ENCODE measurements around the gene RELN.

RELN gene

DNA sequence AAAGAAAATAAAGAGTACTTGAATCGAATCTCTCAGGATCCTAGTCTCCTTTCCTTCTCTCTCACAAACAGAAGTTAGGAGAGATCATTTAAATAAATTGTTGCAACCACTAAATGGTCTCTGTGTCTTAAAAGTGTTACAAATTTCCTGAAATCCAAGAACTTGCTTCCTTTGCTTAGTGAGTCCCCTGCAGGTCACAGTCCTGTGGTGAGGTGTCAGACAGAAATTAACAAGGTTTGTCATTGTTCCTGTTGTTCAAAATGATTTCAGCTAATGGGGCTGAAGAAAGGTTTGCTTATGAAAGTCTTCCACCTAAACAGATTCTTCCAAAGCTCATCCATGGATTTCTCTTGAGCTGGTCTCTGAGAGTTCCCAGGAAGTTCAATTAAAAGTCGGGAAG, 391.9 kb downstream of the RELN start:
- no peak for TF ChIP-seq CTCF (IDR thresholded peaks at IDR 0.05; ENCODE audit: low read depth, low read length, missing control alignments)
- no peak for DNase-seq

GRCh38 chr7:103594186-103594585, 395.3 kb downstream of the RELN start:
- in situ Hi-C loops (cut with HindIII; ENCODE audit: low pct_ligation_motif_present, low sequenced_read_pairs): no loop called here
- Histone ChIP-seq H3K36me3 (replicated peaks) (no peaks in the 10 kb centered on the region), H3K27me3 (replicated peaks) (no peaks in the 10 kb centered on the region), H3K4me3 (ENCODE audit: low read depth, low read length) (no peak overlapping the region), H3K27ac (no peak overlapping the region)
- no peak for DNase-seq
- TF ChIP-seq CTCF (IDR thresholded peaks at IDR 0.05; ENCODE audit: low read depth, low read length, missing control alignments): no peak

More for the DNA sequence above, 391.9 kb downstream of the RELN start:
- H3K27ac ChIP-seq: no peak overlapping the region
- H3K36me3 ChIP-seq (replicated peaks): no peaks in the 10 kb centered on the region
- no peaks in the 10 kb centered on the region for H3K27me3 ChIP-seq (replicated peaks)
- H3K4me3 ChIP-seq (ENCODE audit: low read depth, low read length): no peak overlapping the region
- in situ Hi-C loops (cut with HindIII; ENCODE audit: low pct_ligation_motif_present, low sequenced_read_pairs): no loop called here

DNA sequence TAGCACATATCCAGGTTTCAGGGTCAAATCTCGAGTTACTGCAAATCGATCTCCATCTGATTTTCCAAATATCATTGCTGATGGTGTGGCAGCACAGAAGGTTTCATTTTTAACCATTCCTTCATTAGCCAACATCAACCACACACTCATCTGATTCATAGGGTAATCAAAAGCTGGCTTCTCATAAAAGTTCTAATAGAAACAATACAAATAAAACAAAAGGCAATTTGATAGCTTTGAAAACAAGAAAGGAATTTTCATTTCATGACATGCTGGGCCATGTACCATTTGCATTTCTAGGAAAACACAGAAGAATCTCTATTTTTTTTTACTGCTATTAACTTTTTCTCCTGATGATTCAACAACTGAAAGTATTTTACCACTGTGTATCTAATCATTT, 395.8 kb downstream of the RELN start:
- no peak for DNase-seq
- TF ChIP-seq CTCF (IDR thresholded peaks at IDR 0.05; ENCODE audit: low read depth, low read length, missing control alignments): no peak
- Histone ChIP-seq H3K27me3 (replicated peaks) (no peaks in the 10 kb centered on the region), H3K27ac (no peak overlapping the region), H3K36me3 (replicated peaks) (no peaks in the 10 kb centered on the region), H3K4me3 (ENCODE audit: low read depth, low read length) (no peak overlapping the region)
- in situ Hi-C loops (cut with HindIII; ENCODE audit: low pct_ligation_motif_present, low sequenced_read_pairs): no loop called here

GRCh38 chr7:103592844-103593243, 396.6 kb downstream of the RELN start:
- Histone ChIP-seq H3K4me3 (ENCODE audit: low read depth, low read length) (no peak overlapping the region), H3K27me3 (replicated peaks) (no peaks in the 10 kb centered on the region), H3K36me3 (replicated peaks) (no peaks in the 10 kb centered on the region), H3K27ac (no peak overlapping the region)
- in situ Hi-C loops (cut with HindIII; ENCODE audit: low pct_ligation_motif_present, low sequenced_read_pairs): no loop called here
- DNase-seq: no peak
- TF ChIP-seq CTCF (IDR thresholded peaks at IDR 0.05; ENCODE audit: low read depth, low read length, missing control alignments): no peak

DNA sequence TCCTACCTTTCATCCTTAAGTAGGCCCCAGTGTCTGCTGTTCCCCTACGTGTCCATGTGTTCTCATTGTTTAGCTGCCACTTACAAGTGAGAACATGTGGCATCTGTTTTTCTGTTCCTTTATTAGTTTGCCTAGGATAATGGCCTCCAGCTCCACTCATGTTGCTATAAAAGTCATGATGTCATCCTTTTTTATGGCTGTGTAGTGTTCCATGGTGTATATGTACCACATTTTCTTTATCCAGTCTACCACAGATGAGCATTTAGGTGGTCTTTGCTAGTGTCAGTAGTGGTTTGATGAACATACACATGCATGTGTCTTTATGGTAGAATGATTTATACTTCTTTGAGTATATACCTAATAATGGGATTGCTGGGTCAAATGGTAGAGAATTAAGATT, 397.3 kb downstream of the RELN start:
- H3K27ac ChIP-seq: no peak overlapping the region
- TF ChIP-seq CTCF (IDR thresholded peaks at IDR 0.05; ENCODE audit: low read depth, low read length, missing control alignments): no peak
- in situ Hi-C loops (cut with HindIII; ENCODE audit: low pct_ligation_motif_present, low sequenced_read_pairs): no loop called here
- no peak for DNase-seq
- no peaks in the 10 kb centered on the region for H3K27me3 ChIP-seq (replicated peaks)
- no peak overlapping the region for H3K4me3 ChIP-seq (ENCODE audit: low read depth, low read length)
- H3K36me3 ChIP-seq (replicated peaks): no peaks in the 10 kb centered on the region

DNA sequence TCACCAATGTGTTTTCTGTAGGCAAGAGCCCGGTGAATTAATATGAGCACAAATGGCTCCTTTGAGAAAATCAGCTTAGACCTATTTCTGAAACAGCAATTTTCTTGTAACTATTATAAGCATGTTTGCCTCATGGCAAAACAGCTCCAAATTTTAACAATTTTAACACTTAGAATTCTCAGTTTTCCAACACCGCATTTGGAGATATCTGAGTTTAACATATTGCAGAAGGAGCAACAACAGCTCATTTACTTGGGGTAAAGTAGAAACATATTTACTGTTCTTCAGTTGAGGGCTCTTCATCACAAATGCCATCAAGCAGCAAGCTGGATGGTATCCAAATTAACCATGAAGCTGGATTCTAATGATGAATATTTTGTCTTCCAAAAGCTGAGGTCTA, 409.4 kb downstream of the RELN start:
- no peak for TF ChIP-seq CTCF (IDR thresholded peaks at IDR 0.05; ENCODE audit: low read depth, low read length, missing control alignments)
- Histone ChIP-seq H3K36me3 (replicated peaks) (no peaks in the 10 kb centered on the region), H3K27ac (no peak overlapping the region), H3K27me3 (replicated peaks) (no peaks in the 10 kb centered on the region), H3K4me3 (ENCODE audit: low read depth, low read length) (no peak overlapping the region)
- in situ Hi-C loops (cut with HindIII; ENCODE audit: low pct_ligation_motif_present, low sequenced_read_pairs): no loop called here
- no peak for DNase-seq
